Nephron progenitor cell (in vitro differentiated cells): Measurements from ENCODE around the gene KIF3C.
A peak's percentile ranks its signal among the peaks of the same experiment; 100 is the strongest.

Experiments used
- DNase-seq: peaks from one replicate; pipeline ENCODE4 v3.0.0; 2021
- H3K27ac Mint-ChIP-seq: 2 replicates; pipeline ENCODE4 v1.8.0; 2021; ENCODE audit warnings: mild to moderate bottlenecking, moderate library complexity, mixed read lengths
- H3K27me3 Mint-ChIP-seq: 2 replicates; pipeline ENCODE4 v1.8.0; 2021; ENCODE audit warnings: mild to moderate bottlenecking, low read depth, mixed read lengths; ENCODE audit not compliant: poor library complexity
- H3K36me3 Mint-ChIP-seq: 2 replicates; pipeline ENCODE4 v1.8.0; 2021; ENCODE audit warnings: low read depth, mixed read lengths
- H3K4me1 Mint-ChIP-seq: 2 replicates; pipeline ENCODE4 v1.8.0; 2021; ENCODE audit warnings: mixed read lengths
- H3K4me3 Mint-ChIP-seq: 2 replicates; pipeline ENCODE4 v1.8.0; 2021; ENCODE audit warnings: mild to moderate bottlenecking, moderate library complexity, mixed read lengths
- H3K9me3 Mint-ChIP-seq: 2 replicates; pipeline ENCODE4 v1.8.0; 2021; ENCODE audit warnings: mild to moderate bottlenecking, moderate library complexity, mixed read lengths
- TF ChIP-seq, protein P1 (sequence below): fragments of 200-600 bp; sonication (generic); IDR thresholded peaks from 2 replicates; pipeline ENCODE4 v1.5.0; 2021; ENCODE audit warnings: antibody characterized with exemption

The KIF3C gene

GRCh38 chr2:25992556-25992955 is 10.3 kb upstream of the KIF3C start:
- H3K27ac Mint-ChIP-seq, result no peak overlapping the region
- H3K27me3 Mint-ChIP-seq, result peaks cover 18% of the 10 kb centered on the region
- peaks cover 8% of the 10 kb centered on the region for H3K4me1 Mint-ChIP-seq
- peaks cover 4% of the 10 kb centered on the region for H3K9me3 Mint-ChIP-seq
- DNase-seq, result no peak
- H3K36me3 Mint-ChIP-seq, result no peaks in the 10 kb centered on the region
- no peak overlapping the region for H3K4me3 Mint-ChIP-seq
- TF ChIP-seq, protein P1, sequence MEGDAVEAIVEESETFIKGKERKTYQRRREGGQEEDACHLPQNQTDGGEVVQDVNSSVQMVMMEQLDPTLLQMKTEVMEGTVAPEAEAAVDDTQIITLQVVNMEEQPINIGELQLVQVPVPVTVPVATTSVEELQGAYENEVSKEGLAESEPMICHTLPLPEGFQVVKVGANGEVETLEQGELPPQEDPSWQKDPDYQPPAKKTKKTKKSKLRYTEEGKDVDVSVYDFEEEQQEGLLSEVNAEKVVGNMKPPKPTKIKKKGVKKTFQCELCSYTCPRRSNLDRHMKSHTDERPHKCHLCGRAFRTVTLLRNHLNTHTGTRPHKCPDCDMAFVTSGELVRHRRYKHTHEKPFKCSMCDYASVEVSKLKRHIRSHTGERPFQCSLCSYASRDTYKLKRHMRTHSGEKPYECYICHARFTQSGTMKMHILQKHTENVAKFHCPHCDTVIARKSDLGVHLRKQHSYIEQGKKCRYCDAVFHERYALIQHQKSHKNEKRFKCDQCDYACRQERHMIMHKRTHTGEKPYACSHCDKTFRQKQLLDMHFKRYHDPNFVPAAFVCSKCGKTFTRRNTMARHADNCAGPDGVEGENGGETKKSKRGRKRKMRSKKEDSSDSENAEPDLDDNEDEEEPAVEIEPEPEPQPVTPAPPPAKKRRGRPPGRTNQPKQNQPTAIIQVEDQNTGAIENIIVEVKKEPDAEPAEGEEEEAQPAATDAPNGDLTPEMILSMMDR, result no peak

DNA sequence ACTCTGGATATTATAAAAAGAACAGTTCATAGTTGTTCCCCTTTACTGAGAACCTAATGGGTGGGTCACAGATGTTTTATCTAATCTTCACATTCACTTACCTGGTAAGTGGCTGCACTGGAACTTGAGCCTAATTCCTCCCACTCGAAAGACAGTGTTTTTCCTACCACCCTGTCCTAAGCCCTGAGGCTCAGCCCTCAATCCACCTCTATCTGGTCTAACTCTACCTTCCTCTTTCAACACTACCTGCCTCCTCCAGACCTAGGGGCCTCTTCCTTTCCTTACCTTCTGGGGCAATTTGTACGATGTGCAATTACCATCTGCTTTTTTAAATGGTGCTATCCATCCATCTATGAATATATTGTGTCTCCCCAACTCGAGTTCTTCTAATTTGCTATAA is 9.7 kb upstream of the KIF3C start:
- peaks cover 8% of the 10 kb centered on the region for H3K4me1 Mint-ChIP-seq
- no peaks in the 10 kb centered on the region for H3K36me3 Mint-ChIP-seq
- no peak for DNase-seq
- H3K27me3 Mint-ChIP-seq, result peaks cover 18% of the 10 kb centered on the region
- H3K9me3 Mint-ChIP-seq, result peaks cover 4% of the 10 kb centered on the region
- H3K27ac Mint-ChIP-seq, result no peak overlapping the region
- H3K4me3 Mint-ChIP-seq, result no peak overlapping the region
- TF ChIP-seq, protein P1, result no peak

DNA sequence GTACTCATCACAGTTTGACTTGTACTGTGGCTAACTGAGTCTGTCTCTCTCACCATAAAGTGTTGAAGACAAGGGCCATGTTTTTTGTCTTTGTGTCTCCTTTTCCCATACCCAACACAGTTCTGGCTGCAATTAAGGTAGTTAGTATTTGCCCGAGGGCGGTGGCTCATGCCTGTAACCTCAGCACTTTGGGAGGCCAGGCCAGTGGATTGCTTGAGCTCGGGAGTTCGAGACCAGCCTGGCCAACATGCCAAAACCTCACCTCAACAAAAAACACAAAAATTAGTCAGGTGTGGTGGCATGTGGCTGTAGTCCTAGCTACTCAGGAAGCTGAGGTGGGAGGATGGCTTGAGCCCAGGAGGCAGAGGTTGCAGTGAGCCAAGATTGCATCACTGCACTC is 6.9 kb upstream of the KIF3C start:
- peaks cover 8% of the 10 kb centered on the region for H3K4me1 Mint-ChIP-seq
- TF ChIP-seq, protein P1, result no peak
- no peaks in the 10 kb centered on the region for H3K36me3 Mint-ChIP-seq

DNA sequence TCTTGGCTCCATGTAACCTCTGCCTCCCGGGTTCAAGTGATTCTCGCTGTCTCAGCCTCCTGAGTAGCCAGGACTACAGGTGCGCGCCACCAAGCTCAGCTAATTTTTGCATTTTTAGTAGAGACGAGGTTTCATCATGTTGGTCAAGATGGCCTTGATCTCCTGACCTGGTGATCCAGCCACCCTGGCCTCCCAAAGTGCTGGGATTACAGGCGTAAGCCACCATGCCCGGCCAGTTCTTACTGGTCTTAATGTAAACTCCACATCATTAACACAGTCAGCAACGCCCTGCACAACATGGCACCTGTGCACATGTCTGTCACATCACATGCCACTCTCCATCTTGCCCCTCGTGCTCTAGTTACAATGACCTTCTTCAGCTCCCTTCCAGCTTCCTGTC is 5.8 kb upstream of the KIF3C start:
- TF ChIP-seq, protein P1, result no peak
- H3K27ac Mint-ChIP-seq, result no peak overlapping the region
- H3K27me3 Mint-ChIP-seq, result peaks cover 27% of the 10 kb centered on the region
- H3K4me1 Mint-ChIP-seq, result peaks cover 10% of the 10 kb centered on the region
- no peak overlapping the region for H3K4me3 Mint-ChIP-seq
- DNase-seq, result no peak
- H3K9me3 Mint-ChIP-seq, result peaks cover 4% of the 10 kb centered on the region
- no peaks in the 10 kb centered on the region for H3K36me3 Mint-ChIP-seq

More for the DNA sequence above, 6.9 kb upstream of the KIF3C start:
- no peak for DNase-seq
- H3K27me3 Mint-ChIP-seq, result peaks cover 28% of the 10 kb centered on the region
- H3K9me3 Mint-ChIP-seq, result peaks cover 4% of the 10 kb centered on the region
- no peak overlapping the region for H3K4me3 Mint-ChIP-seq
- no peak overlapping the region for H3K27ac Mint-ChIP-seq

DNA sequence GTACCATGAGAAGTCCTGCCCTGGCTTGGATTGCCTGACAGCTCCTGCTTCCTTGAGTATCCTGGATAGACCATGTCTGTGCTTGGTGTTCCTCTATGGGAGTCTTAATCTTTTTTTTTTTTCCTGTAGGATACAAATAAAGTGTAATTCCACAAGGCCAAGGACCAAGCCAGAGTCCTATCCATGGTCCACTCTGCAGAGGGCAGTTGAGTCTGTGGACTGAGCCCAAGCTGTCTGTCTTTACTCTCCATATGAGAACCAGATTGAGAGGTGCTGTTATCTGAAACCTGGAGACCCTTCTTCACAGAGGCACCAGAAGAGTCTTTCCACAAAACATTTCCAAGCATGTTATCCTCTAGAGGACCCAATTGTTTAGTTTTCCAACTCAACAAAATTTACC is 1.4 kb upstream of the KIF3C start:
- Mint-ChIP-seq H3K4me1 (peaks cover 35% of the 10 kb centered on the region), H3K27me3 (peaks cover 13% of the 10 kb centered on the region), H3K36me3 (peaks cover 11% of the 10 kb centered on the region), H3K4me3 (peak overlapping the region; percentile 82), H3K9me3 (peaks cover 4% of the 10 kb centered on the region), H3K27ac (no peak overlapping the region)
- no peak for DNase-seq
- TF ChIP-seq, protein P1, result no peak

GRCh38 chr2:25982968-25983280 is 627 bp upstream of the KIF3C start:
- Mint-ChIP-seq H3K4me1 (peaks cover 43% of the 10 kb centered on the region), H3K4me3 (peak overlapping the region; percentile 82), H3K27ac (peak overlapping the region; percentile 92), H3K27me3 (peaks cover 13% of the 10 kb centered on the region), H3K36me3 (peaks cover 17% of the 10 kb centered on the region), H3K9me3 (no peaks in the 10 kb centered on the region)
- DNase-seq, result no peak
- TF ChIP-seq, protein P1, result no peak
